ENCODE measurements around the gene TRPM6.

DNA sequence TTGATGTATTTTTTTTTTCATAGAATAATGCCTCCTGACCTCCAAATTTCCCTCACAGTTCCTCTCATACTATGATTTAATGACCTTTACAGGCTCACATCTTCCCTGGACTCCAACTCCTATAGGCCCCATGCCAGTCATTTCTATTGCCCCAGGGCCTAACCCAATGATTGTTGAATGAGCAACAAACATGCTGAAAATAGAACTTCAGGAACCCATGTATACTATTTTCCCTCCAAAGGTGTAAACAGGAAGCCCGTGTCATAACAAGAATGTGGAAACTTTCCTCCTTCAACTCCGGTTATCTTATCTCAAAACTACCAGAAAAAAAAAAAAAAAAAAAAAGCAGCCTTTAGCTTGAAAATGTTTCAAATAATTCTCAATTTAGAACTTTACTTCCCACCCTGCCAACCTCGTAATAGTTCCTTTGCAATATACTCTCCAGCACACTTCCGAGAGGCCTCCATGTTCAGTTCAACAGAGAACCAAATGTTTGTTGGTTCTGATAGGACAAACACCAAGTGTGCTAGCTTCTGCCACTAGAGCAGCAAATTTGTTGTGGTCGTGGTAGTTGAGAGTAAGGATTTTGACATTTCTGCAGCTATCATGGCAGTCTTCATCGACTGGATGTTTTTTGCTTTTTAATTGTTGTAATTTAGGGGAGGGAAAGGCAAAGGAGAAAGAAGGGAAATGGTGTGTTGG is 25.8 kb downstream of the TRPM6 start:
- TF ChIP-seq EZH2 (IDR thresholded peaks at IDR 0.05; ENCODE audit: borderline replicate concordance, low read length), result no peak
- TF ChIP-seq, protein P1, sequence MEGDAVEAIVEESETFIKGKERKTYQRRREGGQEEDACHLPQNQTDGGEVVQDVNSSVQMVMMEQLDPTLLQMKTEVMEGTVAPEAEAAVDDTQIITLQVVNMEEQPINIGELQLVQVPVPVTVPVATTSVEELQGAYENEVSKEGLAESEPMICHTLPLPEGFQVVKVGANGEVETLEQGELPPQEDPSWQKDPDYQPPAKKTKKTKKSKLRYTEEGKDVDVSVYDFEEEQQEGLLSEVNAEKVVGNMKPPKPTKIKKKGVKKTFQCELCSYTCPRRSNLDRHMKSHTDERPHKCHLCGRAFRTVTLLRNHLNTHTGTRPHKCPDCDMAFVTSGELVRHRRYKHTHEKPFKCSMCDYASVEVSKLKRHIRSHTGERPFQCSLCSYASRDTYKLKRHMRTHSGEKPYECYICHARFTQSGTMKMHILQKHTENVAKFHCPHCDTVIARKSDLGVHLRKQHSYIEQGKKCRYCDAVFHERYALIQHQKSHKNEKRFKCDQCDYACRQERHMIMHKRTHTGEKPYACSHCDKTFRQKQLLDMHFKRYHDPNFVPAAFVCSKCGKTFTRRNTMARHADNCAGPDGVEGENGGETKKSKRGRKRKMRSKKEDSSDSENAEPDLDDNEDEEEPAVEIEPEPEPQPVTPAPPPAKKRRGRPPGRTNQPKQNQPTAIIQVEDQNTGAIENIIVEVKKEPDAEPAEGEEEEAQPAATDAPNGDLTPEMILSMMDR (conservative IDR thresholded peaks at IDR 0.05 in 1 of 2, IDR thresholded peaks at IDR 0.05 in 1 of 2; ENCODE audit: extremely low read depth in 1 of 2, insufficient read depth in 1 of 2, low read depth in 1 of 2, low read length in 2 of 2), result no peak

Data from mammary epithelial cell (primary cell).